Mucosa of descending colon (tissue), 3 donors: ENCODE data around the gene ALMS1. TPM values are rescaled to one million over a fixed set of nuclear protein-coding genes. Genes with fewer than 3 reads are reported as not detected.

Experiments
- ATAC-seq: fragments of 200-7000 bp; cut with Tn5 transposase; one replicate; pipeline ENCODE4 v1.9.1; 2020; ENCODE audit warnings: mild to moderate bottlenecking, moderate library complexity
- DNase-seq, 3 donors: peaks; one replicate each; pipeline ENCODE4 v3.0.0-alpha.2; 2020
- H3K36me3 ChIP-seq: fragments of 200-600 bp; one replicate; pipeline ENCODE4 v1.8.0; 2021; ENCODE audit warnings: low read depth, mild to moderate bottlenecking
- H3K4me1 ChIP-seq: fragments of 200-600 bp; one replicate; pipeline ENCODE4 v1.8.0; 2021; ENCODE audit warnings: low read depth, mild to moderate bottlenecking
- H3K4me3 ChIP-seq: fragments of 200-600 bp; one replicate; pipeline ENCODE4 v1.8.0; 2021; ENCODE audit warnings: mild to moderate bottlenecking
- H3K9me3 ChIP-seq: fragments of 200-600 bp; one replicate; pipeline ENCODE4 v1.8.0; 2021; ENCODE audit warnings: mild to moderate bottlenecking
- intact Hi-C, 2 donors: fragments of 100-400 bp; cut with DNase I in 1 of 2; cut with micrococcal nuclease in 1 of 2; formaldehyde crosslinking; loops; one replicate each; pipeline versions ENCODE4 v1.11.0 to v1.11.1; 2022; cut with DNase I, micrococcal nuclease
- total RNA-seq, 3 donors: library from RNA; stranded (reverse); fragmentation: NEBNext Ultra II Directional in 2 of 3; extraction: Animal tissue kit (Norgen Biotek cat#: 25700) in 2 of 3; gene quantifications; one replicate each; pipeline versions ENCODE4 v1.2.1 to v1.2.4, GENCODE V29; 2021 to 2023
- TF ChIP-seq, protein P1 (sequence below): fragments of 200-600 bp; IDR thresholded peaks from one replicate; pipeline ENCODE4 v1.8.0; 2022; ENCODE audit warnings: antibody characterized with exemption, mild to moderate bottlenecking
- donor health status: DM: no; HTN: no; CAD: no; lungs with moderate emphysema.
- donor health status: DM: no; HTN: no; CAD: no.
- donor health status: DM: no; HTN: yes; CAD: no.

ALMS1 gene
- total RNA-seq, 3 donors from 2014 or later = 18.3 to 26.6 (median 21.5) TPM

DNA sequence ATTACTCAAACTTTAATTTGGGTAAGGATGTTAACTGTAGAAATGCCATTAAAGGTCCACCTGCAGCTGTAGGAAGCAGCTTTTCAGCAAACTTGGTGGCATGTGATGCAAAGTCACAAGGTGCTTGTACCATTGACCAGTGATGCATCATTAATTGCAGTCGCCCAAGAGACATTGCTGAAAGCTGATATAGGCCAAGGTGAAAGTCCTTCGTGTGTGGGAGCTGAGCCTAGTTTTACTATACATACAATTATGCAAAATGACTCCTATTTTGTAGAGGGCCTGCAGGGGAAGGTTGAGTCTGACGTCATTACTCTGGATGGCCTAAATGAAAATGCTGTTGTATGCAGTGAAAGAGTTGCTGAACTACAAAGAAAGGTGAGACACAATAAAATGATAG lies 40.5 kb downstream of the ALMS1 start:
- Histone ChIP-seq H3K9me3 (no peaks in the 10 kb centered on the region), H3K4me3 (no peak overlapping the region), H3K36me3 (no peaks in the 10 kb centered on the region), H3K4me1 (no peaks in the 10 kb centered on the region)
- DNase-seq (no peak), ATAC-seq (no peak)
- intact Hi-C loops = no loop called here
- TF ChIP-seq, protein P1, sequence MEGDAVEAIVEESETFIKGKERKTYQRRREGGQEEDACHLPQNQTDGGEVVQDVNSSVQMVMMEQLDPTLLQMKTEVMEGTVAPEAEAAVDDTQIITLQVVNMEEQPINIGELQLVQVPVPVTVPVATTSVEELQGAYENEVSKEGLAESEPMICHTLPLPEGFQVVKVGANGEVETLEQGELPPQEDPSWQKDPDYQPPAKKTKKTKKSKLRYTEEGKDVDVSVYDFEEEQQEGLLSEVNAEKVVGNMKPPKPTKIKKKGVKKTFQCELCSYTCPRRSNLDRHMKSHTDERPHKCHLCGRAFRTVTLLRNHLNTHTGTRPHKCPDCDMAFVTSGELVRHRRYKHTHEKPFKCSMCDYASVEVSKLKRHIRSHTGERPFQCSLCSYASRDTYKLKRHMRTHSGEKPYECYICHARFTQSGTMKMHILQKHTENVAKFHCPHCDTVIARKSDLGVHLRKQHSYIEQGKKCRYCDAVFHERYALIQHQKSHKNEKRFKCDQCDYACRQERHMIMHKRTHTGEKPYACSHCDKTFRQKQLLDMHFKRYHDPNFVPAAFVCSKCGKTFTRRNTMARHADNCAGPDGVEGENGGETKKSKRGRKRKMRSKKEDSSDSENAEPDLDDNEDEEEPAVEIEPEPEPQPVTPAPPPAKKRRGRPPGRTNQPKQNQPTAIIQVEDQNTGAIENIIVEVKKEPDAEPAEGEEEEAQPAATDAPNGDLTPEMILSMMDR = no peak

DNA sequence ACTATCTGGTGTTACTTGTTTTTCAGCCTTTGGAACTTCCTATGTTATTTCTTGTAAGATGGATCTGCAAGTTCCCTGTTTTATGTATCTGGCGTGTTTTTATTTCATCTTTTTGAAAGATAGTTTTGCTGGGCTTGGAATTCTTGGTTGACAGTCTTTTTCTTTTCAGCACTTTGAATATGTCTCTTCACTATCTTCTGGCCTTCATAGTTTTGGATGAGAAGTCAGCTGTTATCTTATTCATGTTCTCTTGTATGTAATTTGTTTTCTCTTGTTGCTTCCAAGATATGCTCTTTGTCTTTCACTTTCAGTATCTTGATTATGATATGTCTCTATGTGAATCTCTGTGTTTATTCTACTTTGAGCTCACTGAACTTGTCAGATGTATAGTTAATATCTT lies 50.4 kb downstream of the ALMS1 start:
- ATAC-seq (no peak), DNase-seq (no peak)
- H3K4me3 ChIP-seq = no peak overlapping the region
- H3K36me3 ChIP-seq = no peaks in the 10 kb centered on the region
- intact Hi-C loops = no loop called here
- TF ChIP-seq, protein P1 = no peak
- H3K4me1 ChIP-seq = no peaks in the 10 kb centered on the region
- H3K9me3 ChIP-seq = peaks cover 9% of the 10 kb centered on the region

DNA sequence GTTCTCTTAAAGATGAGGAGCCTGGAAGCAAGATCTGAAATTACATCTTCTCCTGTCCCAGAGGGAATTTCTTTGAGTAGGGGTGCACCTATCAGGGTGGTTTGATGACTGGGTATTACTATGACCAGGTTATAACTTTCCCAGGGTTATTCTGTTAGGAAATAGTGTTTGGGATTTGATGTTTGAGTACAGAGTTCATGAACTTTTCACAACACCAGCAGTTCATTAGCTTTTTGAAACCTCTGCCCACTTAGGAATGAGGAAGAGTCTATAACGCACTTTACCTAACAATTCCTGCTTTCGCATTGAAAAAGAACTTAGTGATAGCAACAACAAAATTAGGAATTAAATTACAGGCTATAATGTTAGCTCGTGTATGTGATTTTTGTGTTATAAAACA lies 58.6 kb downstream of the ALMS1 start:
- Histone ChIP-seq H3K36me3 (no peaks in the 10 kb centered on the region), H3K4me1 (no peaks in the 10 kb centered on the region), H3K4me3 (no peak overlapping the region), H3K9me3 (no peaks in the 10 kb centered on the region)
- TF ChIP-seq, protein P1 = no peak
- DNase-seq (no peak), ATAC-seq (no peak)
- intact Hi-C loops = no loop called here

DNA sequence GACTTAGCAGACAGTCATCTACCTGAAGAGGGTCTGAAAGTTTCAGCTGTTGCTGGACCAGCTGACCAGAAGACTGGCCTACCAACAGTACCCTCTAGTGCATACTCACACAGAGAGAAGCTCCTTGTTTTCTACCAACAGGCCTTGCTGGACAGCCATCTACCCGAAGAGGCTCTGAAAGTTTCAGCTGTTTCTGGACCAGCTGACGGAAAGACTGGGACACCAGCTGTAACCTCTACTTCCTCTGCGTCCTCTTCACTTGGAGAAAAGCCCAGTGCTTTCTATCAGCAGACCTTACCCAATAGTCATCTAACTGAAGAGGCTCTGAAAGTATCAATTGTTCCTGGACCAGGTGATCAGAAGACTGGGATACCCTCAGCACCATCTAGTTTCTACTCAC lies 63.2 kb downstream of the ALMS1 start:
- Histone ChIP-seq H3K4me3 (no peak overlapping the region), H3K36me3 (no peaks in the 10 kb centered on the region), H3K4me1 (no peaks in the 10 kb centered on the region), H3K9me3 (no peaks in the 10 kb centered on the region)
- ATAC-seq (no peak), DNase-seq (no peak)
- intact Hi-C loops = no loop called here
- TF ChIP-seq, protein P1 = no peak

DNA sequence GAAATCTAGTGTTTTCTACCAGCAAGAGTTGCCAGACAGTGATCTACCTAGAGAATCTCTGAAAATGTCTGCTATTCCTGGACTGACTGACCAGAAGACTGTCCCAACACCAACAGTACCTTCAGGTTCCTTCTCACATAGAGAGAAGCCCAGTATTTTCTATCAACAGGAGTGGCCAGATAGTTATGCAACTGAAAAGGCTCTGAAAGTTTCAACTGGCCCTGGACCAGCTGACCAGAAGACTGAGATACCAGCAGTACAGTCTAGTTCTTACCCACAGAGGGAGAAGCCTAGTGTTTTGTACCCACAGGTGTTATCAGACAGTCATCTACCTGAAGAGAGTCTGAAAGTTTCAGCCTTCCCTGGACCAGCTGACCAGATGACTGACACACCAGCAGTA lies 63.8 kb downstream of the ALMS1 start:
- Histone ChIP-seq H3K4me3 (no peak overlapping the region), H3K4me1 (no peaks in the 10 kb centered on the region), H3K36me3 (no peaks in the 10 kb centered on the region), H3K9me3 (no peaks in the 10 kb centered on the region)
- TF ChIP-seq, protein P1 = no peak
- intact Hi-C loops = no loop called here
- DNase-seq (no peak), ATAC-seq (no peak)
